Posterior vena cava (tissue), 2 donors: ENCODE results near the gene HNRNPF. TPM values are rescaled to one million over a fixed set of nuclear protein-coding genes. Genes with fewer than 3 reads are reported as not detected.

Source experiments
- DNase-seq: peaks from one replicate; pipeline ENCODE4 v3.0.0-alpha.2; 2020; ENCODE audit warnings: low spot score
- intact Hi-C, 2 donors: fragments of 100-400 bp; cut with DNase I; formaldehyde crosslinking; loops; one replicate each; pipeline versions ENCODE4 v1.14.1 to v1.14.2; 2022 to 2023
- total RNA-seq, 2 donors: library from RNA; stranded (reverse); fragmentation: NEBNext Ultra II Directional; extraction: Animal tissue kit (Norgen Biotek cat#: 25700); gene quantifications; one replicate each; pipeline ENCODE4 v1.2.1, GENCODE V29; 2021
- donor health status: DM: yes; HTN: yes; CAD: no.
- donor health status: DM: yes; HTN: yes; CAD: no.

Gene HNRNPF
- total RNA-seq, 2 donors from 2014 or later, result 109 to 112 TPM

DNA sequence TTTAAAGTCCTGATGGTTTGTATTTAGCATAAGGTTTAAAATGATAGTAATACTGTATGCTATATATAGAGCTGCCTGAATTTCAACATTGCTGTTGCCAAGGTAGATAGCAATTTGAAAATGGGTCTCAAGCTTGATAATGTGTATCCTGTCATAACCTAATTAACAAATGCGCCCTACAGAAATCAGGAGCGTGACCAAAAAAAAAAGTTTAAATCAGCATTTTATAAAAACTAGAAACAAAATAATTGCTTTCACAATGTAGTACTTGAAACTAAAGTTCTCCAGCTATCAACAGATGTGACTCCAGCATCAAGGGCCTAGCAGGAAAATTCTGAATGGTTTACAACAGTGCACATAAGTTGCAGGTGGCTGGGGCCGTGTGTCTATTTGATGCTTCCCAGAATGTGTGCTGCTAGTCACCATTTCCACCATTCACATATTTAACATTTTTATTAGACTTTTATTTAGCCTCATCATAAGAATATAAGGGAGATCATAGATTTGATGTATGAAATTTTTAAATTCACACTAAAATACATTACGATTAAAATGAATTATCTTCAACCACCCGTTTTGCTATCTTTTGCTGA lies 23.5 kb downstream of the HNRNPF start:
- no peak for DNase-seq
- intact Hi-C loops, result no loop called here

DNA sequence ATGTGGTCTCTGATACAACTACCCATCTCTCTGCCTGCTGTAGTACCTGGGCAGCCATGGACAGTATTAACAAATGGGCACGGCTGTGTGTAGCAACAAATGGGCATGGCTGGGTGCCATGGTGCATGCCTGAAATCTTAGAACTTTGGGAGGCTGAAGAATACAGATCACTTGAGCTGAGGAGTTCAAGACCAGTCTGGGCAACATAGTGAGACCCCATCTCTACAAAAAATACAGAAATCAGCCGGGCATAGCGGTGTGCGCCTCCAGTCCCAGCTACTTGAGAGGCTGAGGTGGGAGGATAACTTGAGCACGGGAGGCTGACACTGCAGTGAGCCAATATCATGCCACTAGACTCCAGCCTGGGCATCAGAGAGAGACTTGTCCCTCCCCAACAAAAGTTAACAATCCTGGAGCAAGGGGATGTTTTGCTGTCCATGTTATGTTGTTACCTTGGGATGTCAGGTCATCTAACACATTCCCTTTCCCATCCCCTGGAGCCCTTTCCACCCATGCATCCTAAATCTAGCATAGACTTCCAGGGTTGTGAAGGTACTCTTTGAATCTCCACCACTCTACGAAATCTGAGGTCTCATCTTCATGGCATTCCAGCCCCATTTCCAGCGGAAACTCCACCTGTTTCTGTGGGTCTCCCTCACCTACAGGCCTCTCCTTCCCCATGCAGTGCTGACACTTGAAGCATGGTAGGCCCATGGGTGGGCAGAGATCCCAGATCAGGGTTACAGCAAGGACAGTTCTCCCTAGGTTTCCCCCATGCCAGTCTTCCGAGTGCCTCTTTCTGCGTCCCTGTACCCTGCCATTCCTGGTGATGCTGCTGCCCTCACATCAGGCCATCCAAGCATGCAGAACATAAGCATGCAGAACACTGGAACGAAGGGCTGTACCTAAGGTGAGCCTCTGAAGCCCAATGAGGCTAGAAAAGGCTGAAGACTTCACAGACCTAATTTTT lies 24.4 kb downstream of the HNRNPF start:
- DNase-seq, result peak; percentile 67
- intact Hi-C loops, result no loop called here

- DNase-seq, result peak; percentile 35
- intact Hi-C loops, result no loop called here
These were observed 25.6 kb downstream of the HNRNPF start for GRCh38 chr10:43383204-43383971.

- no peak for DNase-seq
- intact Hi-C loops, result no loop called here
These were observed 28.3 kb downstream of the HNRNPF start for GRCh38 chr10:43380610-43381222.

- intact Hi-C loops, result no loop called here
- DNase-seq, result peak; percentile 48
These were observed 31.5 kb downstream of the HNRNPF start for GRCh38 chr10:43377424-43377883.

- DNase-seq, result peak; percentile 59
- intact Hi-C loops, result no loop called here
These were observed 32.1 kb downstream of the HNRNPF start for GRCh38 chr10:43376828-43377423.

- intact Hi-C loops, result no loop called here
- peak; percentile 36 for DNase-seq
These were observed 32.8 kb downstream of the HNRNPF start for GRCh38 chr10:43376046-43376635.

- DNase-seq, result peak; percentile 62
- intact Hi-C loops, result no loop called here
These were observed 33.5 kb downstream of the HNRNPF start for GRCh38 chr10:43375401-43376020.

DNA sequence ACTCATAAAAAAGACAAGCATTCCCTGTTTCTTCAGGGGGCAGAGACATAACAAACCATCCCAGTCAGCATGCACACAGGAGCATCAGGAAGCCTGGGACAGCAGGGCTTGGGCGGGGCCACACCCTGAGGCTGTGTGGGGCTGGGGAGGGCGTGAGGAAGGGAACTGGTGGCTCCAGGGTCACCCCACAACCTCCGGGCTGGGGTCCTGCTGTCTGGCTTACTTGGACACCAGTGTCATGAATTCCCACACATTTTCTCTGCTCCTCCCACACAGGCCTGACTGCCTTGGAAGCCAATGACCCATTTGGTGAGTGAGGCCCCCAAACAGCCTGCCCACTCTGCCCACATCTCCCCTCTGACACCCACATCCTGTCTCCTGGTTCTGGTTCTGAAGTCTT lies 34.8 kb downstream of the HNRNPF start:
- DNase-seq, result peak; percentile 68
- intact Hi-C loops, result no loop called here

GRCh38 chr10:43373461-43373860 lies 35.5 kb downstream of the HNRNPF start:
- DNase-seq, result peak; percentile 47
- intact Hi-C loops, result no loop called here

DNA sequence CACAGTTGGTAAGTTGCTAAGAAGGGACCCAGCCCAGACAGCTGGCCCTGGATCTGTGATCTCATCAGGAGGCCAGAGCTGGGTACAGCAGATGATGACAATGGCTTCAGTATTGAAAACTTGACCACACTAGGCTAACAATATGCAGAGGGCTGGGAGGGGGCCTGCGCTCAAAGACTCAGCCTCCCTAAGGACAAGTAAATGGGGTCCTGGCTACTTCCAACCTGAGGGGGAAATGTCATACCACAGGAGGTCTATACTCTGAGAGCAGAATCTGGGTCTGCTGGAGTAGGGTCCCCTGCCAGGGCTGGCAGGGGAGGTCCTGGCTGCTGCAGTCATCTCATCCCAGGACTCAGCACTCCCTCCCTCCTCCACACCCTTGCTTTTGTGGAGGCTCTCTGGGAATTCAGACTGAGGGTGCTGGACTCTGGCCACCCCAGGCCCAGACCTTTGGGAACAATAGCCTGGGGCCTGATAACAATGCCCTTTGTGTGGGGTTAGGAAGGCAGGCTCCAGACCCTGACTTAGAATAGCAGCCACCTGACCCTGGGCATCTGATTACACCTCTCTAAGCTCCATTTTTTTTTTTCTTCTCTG lies 36.1 kb downstream of the HNRNPF start:
- intact Hi-C loops, result no loop called here
- peak; percentile 58 for DNase-seq

GRCh38 chr10:43371418-43371817 lies 37.6 kb downstream of the HNRNPF start, which contains the start of gene FXYD4:
TSS of gene FXYD4 (plus strand) at chr10:43371636. CDS start at chr10:43373747, 2,111 bp downstream.
- DNase-seq, result peak; percentile 79
- intact Hi-C loops, result no loop called here

DNA sequence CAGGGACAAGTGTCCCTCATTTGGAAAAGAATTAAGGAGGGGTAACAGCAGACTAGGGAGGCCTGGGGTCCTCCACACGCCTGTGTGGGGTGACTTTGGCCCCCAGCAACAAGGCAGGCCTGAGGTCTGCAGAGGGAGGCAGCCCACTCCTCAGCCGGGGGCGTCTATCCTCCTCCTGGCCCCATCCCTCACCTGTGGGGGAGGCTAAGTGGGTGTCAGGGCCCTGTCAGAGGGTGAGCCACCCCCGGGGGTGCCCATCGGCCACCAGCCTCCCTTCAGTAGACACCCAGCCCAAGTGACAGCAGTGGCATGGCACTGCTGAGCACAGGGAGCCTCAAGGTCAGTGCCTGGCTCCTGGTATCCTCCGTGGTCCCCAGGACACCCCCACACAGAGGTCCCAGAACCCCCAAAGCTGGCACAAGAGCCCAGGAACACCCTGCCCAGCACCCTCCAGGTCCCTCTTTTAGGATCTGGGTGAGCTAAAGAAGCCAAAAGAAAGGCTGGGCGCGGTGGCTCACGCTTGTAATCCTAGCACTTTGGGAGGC lies 38.2 kb downstream of the HNRNPF start:
- peak; percentile 54 for DNase-seq
- intact Hi-C loops, result no loop called here

GRCh38 chr10:43369921-43370320 lies 39.1 kb downstream of the HNRNPF start:
- DNase-seq, result peak; percentile 58
- intact Hi-C loops, result no loop called here

- intact Hi-C loops, result no loop called here
- DNase-seq, result no peak
These were observed 44.0 kb downstream of the HNRNPF start for GRCh38 chr10:43365001-43365400.

DNA sequence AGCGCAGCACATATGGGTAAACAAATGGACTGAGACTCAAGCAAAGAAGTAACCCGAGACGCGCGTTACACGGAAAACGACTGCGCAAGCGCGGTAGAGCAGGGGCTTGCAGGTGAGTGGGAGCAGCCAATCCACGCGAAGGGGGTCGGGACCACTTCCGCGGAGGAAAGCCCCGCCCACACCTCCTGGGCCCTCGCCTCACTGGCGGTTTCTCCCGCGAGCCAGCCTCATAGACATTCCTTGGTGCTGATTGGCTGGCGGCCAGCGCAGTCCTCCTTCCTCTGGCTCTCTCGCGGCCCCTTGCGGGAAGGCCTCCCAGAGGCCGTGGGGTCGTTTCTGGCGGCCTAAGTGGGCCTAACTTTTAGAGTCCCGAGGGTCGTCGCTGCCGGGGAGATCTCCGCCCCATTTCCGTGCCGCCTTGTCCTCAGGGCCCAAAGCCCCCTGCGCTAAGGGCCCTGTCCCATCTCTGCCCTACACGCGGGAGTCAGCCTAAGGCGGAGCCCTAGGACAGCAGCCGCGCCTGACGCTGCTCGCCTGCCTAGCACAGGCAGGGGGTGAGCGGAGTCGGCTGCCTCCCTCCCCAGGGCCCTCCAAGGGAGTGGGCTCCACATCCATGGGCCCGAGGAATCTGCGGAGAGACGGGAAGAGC lies 46.7 kb downstream of the HNRNPF start:
- peak; percentile 96 for DNase-seq
- intact Hi-C loops, result no loop called here
